Measurements from ENCODE around the gene TCF15.

GRCh38 chr20:615514-615913, 5.4 kb upstream of the TCF15 start:
- TF ChIP-seq CTCF (IDR thresholded peaks at IDR 0.05) (no peak), MAX (IDR thresholded peaks at IDR 0.05) (no peak)
